GM18498 (cell line): ENCODE measurements around the gene MIDN.
A peak's percentile ranks its signal among the peaks of the same experiment; 100 is the strongest.
"Not testable (repeated sequence)": the region's sequence is repeated elsewhere in the genome, so short reads cannot be mapped to it uniquely, and the experiment has no call there.

Source experiments
- ATAC-seq: cut with Tn5 transposase; IDR thresholded peaks from one replicate; pipeline ENCODE4 v1.9.1; 2021; ENCODE audit warnings: mild to moderate bottlenecking, moderate library complexity; ENCODE audit not compliant: unreplicated experiment

MIDN gene

DNA sequence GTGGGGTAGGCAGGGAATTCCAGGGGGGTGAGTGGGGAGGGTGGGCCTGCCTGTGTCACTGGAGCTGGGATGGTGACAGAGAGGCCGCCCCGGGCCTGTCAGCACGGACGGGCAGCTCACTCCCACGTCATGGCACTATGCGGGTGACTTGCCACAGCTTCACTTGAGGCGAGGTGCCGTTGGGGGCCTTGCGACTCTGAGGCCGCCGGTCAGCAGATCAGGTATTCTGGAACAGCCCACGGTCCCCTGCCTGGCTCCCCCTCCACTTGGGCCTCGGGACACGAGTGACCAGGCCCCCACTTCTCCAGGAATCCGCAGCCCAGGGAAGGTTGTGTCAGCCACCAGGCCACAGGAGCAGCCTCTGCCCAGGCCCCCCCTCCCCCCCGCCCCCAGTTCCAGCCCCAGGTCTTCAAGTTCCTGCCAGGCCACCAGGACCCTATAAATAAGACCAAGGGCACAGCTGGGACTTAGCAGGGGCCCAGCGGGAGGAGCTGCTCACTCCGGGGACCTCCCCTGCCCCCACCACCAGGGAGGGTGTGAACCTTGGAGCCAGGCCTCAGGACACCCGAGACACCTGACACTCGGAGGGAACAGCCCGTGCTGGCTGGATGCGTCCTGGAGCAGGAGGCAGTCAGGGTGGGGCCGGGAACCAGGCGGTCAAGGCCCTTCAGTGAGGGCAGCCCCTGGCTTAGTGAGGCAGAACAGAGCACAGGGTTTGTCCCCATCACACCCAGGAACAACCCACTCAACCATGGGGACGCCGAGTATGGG lies 2.7 kb upstream of the MIDN start:
- no peak for ATAC-seq

DNA sequence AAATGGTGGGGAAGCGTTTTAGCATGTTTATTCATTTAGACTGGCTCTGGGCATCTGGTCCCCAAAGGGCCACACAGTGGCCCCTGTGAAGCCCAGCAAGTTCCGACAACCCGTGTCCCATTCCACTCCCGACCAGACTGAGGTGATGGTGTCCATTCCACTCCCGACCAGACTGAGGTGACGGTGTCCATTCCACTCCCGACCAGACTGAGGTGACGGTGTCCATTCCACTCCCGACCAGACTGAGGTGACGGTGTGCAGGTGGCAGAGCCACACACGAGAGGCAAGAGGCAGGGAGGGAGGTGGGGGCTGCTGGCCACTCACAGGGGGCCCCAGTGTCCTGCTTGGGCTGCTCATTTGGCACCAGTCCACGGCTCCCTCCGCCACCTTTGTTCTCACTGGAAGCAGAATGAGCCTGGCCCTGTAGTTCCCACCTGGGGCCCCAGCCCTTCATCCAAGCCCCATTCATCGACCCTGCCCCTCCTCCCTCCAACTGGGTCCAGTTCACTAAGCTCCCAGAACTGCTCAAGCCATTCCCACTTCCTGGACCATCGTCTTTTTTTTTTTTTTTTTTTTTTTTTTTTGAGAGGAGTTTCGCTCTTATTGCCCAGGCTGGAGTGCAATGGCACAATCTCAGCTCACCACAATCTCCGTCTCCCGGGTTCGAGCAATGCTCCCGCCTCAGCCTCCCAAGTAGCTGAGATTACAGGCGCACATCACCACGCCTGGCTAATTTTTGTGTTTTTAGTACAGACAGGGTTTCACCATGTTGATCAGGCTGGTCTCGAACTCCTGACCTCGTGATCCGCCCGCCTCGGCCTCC lies 1.9 kb upstream of the MIDN start:
- not testable (repeated sequence) for ATAC-seq

DNA sequence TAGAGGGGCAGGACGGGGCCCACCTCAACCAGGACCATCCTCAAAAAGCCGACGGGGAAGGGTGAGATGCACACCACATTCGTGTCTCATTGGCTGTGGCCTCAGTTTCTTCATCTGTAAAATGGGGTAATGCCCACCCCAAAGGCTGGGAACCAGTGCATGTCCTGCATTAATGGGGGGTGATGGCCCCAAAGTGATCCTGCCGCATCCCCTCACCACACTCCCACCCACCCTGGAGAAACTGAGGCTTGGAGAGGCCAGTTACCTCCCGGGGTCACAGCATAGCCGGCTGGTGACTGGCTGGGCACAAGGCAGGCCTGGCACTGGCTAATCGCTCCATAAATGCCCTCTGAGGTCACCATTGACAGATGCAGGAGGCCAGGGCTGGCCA lies 640 bp upstream of the MIDN start:
- no peak for ATAC-seq

DNA sequence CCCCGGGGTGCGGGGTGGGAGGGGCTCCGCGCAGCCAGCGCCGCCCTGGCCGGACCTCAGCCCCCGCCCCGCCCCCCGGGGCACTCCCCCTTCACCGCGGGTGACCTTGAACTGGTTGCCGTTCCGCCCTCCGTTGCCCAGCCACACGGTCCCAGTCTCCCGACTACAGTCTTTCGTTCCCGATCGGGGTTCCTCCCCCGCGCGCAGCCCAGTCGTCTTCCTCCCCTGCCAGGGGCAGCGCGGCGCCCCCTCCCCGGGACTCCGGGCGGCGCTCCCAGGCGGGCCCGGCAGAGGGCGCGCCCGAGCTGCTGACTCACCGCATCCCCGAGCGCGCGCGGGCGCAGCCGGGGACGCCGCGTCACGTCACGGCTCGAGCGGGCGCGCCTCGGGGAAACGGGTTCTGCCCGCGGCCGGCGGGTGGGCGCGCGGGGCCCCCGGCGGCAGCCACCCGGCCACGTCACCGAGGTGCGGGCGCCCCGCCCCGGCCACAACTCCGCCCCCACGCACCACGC lies 459 bp downstream of the MIDN start:
- ATAC-seq = peak; percentile 31

DNA sequence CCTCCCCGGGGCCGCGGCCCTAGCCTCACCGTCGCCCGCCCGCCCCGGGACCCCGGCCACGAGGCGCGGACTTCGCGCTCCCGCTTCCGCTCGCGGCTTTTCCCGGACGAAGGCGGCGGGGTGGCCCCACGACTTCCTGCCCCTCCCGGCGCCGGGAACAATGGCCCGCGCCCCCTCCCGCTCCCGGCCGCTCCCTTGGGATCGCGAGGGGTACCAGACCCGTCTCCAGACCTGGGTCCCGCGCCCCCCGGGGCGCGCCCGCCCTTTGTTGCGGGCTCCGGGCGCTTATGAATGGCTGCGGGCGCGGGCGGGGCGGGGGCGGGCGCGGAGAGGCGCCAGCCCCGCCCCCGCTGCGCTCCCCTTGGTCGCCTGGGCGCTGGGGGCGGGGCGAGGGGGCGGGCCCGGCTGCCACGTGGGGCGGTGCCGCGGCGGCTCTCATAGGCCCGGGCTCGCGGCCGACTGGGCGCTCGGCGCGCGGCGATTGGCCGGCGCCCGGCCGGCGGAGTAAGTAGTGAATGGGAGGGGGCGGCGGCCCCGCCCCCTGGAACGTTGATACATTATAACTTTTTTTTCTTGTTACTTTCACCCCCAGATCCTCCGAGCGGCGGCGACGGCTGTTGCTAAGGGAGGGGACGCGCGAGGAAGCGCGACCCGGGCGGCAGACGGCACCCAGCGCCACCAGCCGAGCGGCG lies 1.1 kb downstream of the MIDN start:
- peak; percentile 47 for ATAC-seq

DNA sequence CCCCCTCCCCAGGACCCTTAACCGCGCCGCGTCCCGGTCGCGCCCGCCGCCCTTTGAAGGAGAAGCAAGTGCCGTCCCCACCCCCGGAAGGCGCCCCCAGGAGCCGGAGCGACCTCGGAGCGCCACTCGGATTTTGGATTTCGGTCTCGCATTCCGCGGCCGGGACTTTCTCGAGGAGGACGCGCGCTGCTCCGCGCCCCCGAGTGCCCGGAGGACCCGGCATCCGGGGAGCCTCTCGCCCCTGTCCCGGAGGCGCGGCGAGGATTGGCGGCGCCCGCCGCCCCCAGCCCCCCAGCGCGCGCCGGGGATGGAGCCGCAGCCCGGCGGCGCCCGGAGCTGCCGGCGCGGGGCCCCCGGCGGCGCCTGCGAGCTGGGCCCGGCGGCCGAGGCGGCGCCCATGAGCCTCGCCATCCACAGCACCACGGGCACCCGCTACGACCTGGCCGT lies 1.6 kb downstream of the MIDN start:
- peak; percentile 0 for ATAC-seq

DNA sequence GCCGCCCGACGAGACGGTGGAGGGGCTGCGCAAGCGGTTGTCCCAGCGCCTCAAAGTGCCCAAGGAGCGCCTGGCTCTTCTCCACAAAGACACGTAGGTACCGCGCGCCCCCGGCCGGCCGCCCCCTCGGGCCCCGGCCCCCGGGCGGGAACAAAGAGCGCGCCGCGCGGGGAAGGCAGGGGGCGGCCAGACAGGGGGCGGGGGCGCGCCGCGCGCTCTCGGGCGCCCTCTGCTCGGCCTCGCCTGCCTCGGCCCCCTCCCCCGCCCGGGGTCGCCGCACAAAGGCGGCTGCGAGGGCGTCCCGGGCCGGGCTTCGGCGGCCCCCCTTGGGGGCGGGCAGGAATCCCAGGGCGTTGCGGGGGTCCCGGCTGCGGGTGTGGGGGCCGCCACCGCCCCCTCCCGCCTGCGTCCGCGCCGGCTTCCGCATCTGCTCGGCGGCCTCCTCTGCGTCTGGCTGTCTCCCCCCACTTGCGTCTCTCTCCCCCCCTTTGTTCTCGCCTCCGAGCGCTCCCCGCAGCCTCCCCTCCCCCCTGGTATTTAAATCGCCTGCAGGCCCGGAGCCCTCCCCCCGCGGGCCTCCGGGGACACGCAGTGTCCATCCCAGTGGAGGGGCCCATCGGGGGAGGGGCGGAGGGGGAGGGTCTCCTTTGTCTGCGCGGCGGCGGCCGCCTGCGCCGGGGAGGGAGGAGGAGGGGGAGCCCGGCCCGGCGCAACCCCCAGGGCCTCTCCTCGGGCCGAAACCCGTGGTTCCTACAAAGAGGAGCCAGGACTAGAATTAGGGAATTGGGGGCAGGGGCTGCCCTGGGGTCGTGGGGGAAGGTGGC lies 2.3 kb downstream of the MIDN start:
- no peak for ATAC-seq

DNA sequence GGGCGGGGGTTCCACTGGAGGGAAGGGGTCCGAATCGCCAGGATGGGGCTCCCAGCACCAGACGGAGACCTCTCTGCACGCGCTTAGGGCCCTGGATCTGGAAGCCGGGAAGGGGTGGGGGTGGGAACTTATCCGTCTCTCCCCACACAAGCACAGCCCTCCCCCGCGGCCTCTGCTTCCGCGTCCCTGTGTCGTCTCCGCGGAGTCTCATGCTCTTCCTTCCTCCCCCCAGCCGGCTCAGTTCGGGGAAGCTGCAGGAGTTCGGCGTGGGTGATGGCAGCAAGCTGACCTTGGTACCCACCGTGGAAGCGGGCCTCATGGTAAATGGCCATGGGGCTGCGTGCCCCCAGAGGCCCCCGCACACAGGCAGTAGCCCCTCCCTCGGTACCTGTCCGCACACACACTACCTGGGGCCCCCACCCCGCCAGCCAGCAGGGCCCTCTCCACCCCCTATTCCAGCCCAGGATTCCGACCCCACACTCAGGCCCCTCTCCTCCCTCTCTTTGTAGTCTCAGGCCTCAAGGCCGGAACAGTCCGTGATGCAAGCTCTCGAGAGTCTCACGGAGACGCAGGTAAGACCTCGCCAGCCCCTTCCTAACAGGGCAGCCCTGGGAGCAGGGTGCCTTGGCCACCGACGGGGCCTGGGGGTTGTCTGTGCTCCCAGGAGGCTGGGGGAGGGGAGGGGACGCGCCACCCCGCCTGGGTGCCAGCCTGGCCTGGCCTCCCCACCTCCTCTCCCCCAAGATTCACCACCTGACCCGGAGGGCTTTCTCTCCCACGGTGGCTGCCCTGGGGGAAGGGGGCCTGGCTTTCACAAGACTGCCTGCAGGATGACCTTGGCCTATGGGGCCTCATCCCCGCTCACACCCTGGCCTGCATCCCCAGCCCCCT lies 3.2 kb downstream of the MIDN start:
- no peak for ATAC-seq

DNA sequence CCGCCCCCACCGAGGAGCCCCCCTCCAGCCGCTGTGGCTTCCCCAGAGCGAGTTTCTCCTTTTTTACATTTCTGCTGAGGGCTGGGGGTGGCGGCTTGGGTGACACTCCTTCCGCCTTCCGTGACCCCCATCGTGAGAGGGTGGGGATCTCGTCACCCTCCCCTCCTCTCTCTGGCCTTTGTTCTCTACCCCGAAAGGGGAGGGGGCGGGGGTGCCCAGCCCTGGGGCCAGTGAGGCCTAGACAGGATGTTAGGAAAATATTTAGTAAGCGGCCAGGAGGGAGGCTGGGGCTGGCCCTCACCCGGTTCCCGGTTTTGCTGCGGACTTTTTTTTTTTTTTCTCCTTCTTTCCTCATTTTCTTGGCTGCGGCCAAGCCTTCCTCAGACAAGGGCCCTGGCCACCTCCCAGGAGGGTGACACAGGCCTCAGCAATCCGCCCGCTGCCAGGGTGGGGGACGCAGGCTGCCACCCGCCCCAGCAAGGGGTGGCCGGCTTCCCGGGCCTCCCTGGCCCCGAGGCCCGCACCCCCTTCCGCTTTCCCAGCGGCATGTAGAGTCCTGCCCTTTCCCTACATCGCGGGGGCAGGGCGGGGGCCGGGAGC lies 3.9 kb downstream of the MIDN start:
- ATAC-seq = no peak

DNA sequence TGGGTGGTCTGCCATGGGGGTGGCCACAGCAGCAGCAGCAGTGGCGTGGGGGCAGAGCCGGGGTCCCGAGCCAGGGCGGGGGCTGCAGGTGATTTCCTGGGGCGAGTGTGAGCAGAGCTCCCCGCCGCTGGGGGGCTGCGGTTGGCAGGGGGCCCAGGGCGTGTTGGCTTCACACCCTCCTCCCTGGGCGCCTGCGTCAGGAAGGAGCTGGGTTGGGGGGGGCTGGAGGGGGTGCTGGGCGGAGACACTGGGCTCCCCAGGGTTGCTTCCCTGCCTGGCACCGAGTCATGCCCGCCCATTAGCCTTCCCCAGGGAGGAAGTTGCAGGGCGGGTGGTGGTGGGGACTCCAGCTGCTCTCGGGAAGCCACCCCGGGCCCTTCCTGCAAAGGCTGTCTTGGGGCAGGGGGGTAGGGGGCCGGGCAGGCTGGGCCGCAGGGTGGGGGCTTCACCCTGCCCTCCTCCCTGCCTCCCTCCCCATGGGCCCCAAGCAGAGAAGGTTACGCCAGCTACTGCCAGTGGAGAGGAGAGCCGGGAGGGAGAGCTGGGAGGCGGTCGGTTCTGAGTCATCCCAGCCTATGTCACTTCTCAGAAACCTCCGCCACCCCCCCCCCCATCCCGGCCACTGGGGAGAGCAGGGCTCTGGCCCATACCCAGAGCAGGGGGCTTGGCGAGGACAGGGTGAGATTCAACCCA lies 4.6 kb downstream of the MIDN start:
- no peak for ATAC-seq

DNA sequence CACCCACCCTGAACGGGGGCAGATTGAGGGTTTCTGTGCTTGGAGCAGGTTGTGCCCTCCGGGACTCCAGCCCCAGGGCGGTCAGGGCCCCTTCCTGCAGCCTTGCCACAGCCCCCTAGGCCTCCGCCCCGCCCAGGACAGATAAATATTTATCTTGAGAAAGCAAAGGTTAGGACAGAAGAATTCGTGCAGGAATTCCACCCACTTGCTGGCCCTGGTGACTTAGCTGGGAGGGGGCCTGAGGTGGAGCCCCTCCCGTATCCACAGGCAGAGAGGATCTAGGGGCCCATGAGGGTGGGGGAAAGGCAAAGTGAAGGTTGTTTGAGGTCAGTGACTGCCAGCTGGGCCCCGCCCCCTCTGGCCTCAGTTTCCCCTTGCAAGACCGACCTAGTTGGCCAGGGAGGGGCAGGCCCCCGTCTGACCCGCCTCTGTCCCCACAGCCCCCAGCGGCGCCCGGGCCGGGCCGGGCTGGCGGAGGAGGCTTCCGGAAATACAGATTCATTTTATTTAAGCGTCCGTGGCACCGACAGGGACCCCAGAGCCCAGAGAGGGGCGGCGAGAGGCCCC lies 5.2 kb downstream of the MIDN start:
- ATAC-seq = no peak

DNA sequence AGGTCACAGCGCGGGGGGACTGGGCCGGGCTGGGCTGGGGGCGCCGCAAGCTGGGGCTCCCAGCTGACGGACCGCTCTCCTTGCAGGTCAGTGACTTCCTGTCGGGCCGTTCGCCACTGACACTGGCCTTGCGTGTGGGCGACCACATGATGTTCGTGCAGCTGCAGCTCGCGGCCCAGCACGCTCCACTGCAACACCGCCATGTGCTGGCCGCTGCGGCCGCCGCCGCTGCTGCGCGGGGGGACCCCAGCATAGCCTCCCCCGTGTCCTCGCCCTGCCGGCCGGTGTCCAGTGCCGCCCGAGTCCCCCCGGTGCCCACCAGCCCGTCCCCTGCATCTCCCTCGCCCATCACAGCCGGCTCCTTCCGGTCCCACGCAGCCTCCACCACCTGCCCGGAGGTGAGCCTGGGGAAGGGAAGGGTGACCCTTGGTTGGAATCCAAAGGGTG lies 5.7 kb downstream of the MIDN start:
- no peak for ATAC-seq

DNA sequence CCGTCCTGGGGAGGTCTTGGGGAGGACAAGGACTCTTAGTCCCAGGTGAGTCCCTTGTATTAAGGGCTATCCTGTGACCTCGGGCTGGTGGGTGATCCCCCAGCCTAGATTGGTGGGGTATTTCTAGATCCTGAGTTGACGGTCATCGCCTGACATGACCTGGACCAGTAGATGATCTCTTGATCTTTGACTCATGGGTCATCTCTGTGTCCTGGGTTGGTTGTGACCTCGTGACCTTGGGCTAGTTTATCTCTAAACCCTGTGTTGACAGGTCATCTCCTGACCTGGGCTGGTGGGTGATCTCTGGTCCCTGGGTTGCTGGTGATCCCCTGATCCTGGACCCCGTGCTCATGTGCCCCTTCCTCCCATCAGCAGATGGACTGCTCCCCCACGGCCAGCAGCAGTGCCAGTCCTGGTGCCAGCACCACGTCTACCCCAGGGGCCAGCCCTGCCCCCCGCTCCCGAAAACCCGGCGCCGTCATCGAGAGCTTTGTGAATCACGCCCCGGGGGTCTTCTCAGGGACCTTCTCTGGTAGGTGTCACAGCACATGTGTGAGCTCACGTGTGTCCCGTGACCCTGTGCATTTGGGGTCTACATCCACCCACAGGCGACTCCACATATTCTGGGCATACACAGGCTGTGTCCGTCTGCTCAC lies 6.3 kb downstream of the MIDN start:
- ATAC-seq = no peak

DNA sequence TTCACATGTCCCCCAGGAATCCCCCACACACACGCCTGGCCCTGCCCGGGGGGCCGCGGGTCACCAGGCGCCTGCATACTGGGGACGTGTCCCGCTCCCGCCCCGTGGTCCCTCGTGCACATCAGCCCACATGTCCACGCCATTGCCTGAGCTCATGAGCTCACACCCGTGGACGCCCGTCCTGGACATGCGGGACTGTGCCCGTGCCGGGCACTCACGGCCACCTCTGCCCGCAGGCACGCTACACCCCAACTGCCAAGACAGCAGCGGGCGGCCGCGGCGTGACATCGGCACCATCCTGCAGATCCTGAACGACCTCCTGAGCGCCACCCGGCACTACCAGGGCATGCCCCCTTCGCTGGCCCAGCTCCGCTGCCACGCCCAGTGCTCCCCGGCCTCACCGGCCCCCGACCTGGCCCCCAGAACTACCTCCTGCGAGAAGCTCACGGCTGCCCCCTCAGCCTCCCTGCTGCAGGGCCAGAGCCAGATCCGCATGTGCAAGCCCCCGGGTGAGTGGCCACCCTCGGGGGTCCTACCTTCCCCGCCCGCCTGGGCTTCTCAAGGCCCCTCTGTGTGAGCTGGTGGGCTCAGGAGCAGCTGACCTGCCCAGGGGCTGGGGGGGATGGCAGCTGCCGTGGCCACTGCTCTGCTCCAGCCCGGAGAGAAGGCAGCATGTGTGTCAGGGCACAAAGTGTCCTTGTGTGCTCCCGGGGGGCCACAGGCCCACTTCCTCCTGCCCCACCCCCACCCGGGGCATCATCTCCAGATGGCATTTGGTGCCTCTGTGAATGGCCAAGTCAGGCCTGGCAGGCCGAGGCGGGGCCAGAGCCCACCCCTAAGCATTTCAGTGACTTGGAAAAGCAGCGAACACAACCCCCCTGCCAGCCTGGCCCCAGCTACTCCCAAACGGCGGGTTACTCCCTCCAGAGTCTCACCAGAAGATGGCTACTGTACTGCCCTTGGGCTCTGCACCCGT lies 7.1 kb downstream of the MIDN start:
- no peak for ATAC-seq

DNA sequence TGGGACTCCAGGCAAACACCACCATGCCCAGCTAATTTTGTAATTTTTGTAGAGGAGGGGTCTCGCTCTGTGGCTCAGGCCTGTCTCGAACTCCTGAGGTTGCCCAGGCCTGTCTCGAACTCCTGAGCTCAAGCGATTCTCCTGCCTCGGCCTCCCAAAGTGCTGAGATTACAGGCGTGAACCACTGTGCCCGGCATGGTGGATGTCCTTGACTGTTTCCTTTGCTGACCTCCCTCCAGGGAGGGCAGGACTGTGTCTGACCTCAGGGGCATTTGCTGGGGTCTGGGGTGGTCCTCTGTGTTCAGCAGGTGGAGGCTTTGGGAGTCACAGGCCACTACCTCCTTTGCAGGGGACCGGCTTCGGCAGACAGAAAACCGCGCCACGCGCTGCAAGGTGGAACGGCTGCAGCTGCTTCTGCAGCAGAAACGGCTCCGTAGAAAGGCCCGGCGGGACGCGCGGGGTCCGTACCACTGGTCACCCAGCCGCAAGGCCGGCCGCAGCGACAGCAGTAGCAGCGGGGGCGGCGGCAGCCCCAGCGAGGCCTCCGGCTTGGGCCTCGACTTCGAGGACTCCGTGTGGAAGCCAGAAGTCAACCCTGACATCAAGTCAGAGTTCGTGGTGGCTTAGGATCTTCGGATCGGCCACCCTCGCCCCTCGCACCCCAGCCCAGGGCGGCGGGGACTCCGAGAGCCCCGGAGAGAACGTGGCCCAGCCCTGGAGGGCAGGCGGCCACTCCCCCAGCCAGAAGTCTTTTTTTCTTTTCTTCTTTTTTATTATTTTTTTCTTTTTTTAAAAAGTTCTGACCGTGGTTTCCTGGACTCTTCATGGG lies 8.5 kb downstream of the MIDN start:
- ATAC-seq = no peak
